A673 (cell line): ENCODE data around the gene FPR3. TPM values are rescaled to one million over a fixed set of nuclear protein-coding genes. Genes with fewer than 3 reads are reported as not detected.
A peak's percentile ranks its signal among the peaks of the same experiment; 100 is the strongest.

ENCODE experiments used
- BruUV-seq: library from RNA; stranded (reverse); fragments of 400-500 nt; replicated peaks from 2 replicates; lab custom pipeline; 2021; lab: Mats Ljungman, UMichigan
- CTCF ChIA-PET: fragments of 300-600 bp; sonication (Branson Sonifier 250); formaldehyde crosslinking; loops from one replicate; lab custom pipeline; 2022; ENCODE audit warnings: antibody characterized with exemption; lab: Charles Lee
- POLR2A ChIA-PET: fragments of 300-600 bp; sonication (Branson Sonifier 250); formaldehyde crosslinking; loops from one replicate; lab custom pipeline; 2022; ENCODE audit warnings: antibody characterized with exemption; ENCODE audit not compliant: low non-redundant PET; lab: Charles Lee
- DNase-seq: peaks from one replicate; pipeline ENCODE4 v3.0.0-alpha.2; 2015; ENCODE audit warnings: low spot score
- H3K27ac ChIP-seq: fragments of 200-600 bp; sonication (generic); 2 replicates; pipeline ENCODE4 v1.5.1; 2016; ENCODE audit warnings: mixed run types, low read depth, mild to moderate bottlenecking, mixed read lengths, antibody characterized with exemption, low read length; ENCODE audit not compliant: poor library complexity, severe bottlenecking
- H3K27me3 ChIP-seq: fragments of 200-600 bp; sonication (generic); replicated peaks from 2 replicates; pipeline ENCODE4 v1.6.1; 2017; ENCODE audit warnings: mixed run types, low read depth, mild to moderate bottlenecking, mixed read lengths, antibody characterized with exemption, low read length; ENCODE audit not compliant: insufficient read depth, poor library complexity
- H3K36me3 ChIP-seq: fragments of 200-600 bp; sonication (generic); 2 replicates; pipeline ENCODE4 v1.6.1; 2016; ENCODE audit warnings: mixed run types, mild to moderate bottlenecking, mixed read lengths, antibody characterized with exemption, low read length; ENCODE audit not compliant: insufficient read depth, poor library complexity, severe bottlenecking
- H3K4me1 ChIP-seq: fragments of 200-600 bp; sonication (generic); 2 replicates; pipeline ENCODE4 v1.6.1; 2017; ENCODE audit warnings: mixed run types, mild to moderate bottlenecking, mixed read lengths, antibody characterized with exemption, low read length; ENCODE audit not compliant: insufficient read depth, poor library complexity, severe bottlenecking
- H3K4me3 ChIP-seq: fragments of 200-600 bp; sonication (generic); 2 replicates; pipeline ENCODE4 v1.5.1; 2016; ENCODE audit warnings: low read depth, mixed run types, mild to moderate bottlenecking, mixed read lengths, low read length; ENCODE audit not compliant: poor library complexity, severe bottlenecking
- H3K9me3 ChIP-seq: fragments of 200-600 bp; sonication (generic); 2 replicates; pipeline ENCODE4 v1.6.1; 2016; ENCODE audit warnings: mixed run types, low read depth, mild to moderate bottlenecking, mixed read lengths, antibody characterized with exemption, low read length; ENCODE audit not compliant: poor library complexity, severe bottlenecking
- CTCF ChIP-seq: fragments of 300-800, 200-600 bp; sonication (generic); conservative IDR thresholded peaks from 2 replicates; pipeline ENCODE4 v1.5.1; 2017; ENCODE audit warnings: low read depth, mild to moderate bottlenecking, antibody characterized with exemption, low read length, moderate library complexity, mixed read lengths
- EZH2 ChIP-seq: fragments of 200-600 bp; sonication (generic); IDR thresholded peaks from 2 replicates; pipeline ENCODE4 v1.6.1; 2017; ENCODE audit warnings: borderline replicate concordance, low read depth, mild to moderate bottlenecking, mixed read lengths, antibody characterized with exemption, low read length; ENCODE audit not compliant: poor library complexity, severe bottlenecking
- intact Hi-C: fragments of 100-400 bp; cut with micrococcal nuclease; formaldehyde crosslinking; loops from one replicate; pipeline ENCODE4 v1.10.0; 2022; ENCODE audit not compliant: unreplicated experiment
- total RNA-seq: library from RNA; stranded (reverse); gene quantifications from 2 replicates; pipeline ENCODE4 v1.2.3, GENCODE V29; 2021

Gene FPR3
- total RNA-seq, 1 experiment from 2014 or later, result not detected

- H3K27me3 ChIP-seq, result no peaks in the 10 kb centered on the region
- no peaks in the 10 kb centered on the region for H3K9me3 ChIP-seq
- CTCF ChIA-PET, result interaction anchor here (0.9 to 1.5 kb wide), 3 partner anchors 9 to 21 kb away, joined by 3 to 5 read pairs (median 5); no protein-coding TSS in a partner anchor
- H3K4me1 ChIP-seq, result peaks cover 38% of the 10 kb centered on the region
- TF ChIP-seq CTCF, result no peak
- no peak for TF ChIP-seq EZH2
- DNase-seq, result peak; percentile 94
- no peaks in the 10 kb centered on the region for H3K36me3 ChIP-seq
- peak overlapping the region; percentile 52 for H3K27ac ChIP-seq
- POLR2A ChIA-PET, result interaction anchor here (0.5 kb wide), 1 partner anchor 955 kb away, joined by 5 read pairs; no protein-coding TSS in a partner anchor
- intact Hi-C loops, result no loop called here
- no TSS peak for BruUV-seq
- no peak overlapping the region for H3K4me3 ChIP-seq
Observed at GRCh38 chr19:51799034-51799773, 4.2 kb downstream of the FPR3 start.

- Histone ChIP-seq H3K36me3 (no peaks in the 10 kb centered on the region), H3K4me1 (peaks cover 32% of the 10 kb centered on the region), H3K27ac (peak overlapping the region; percentile 52), H3K27me3 (no peaks in the 10 kb centered on the region), H3K4me3 (no peak overlapping the region), H3K9me3 (no peaks in the 10 kb centered on the region)
- no TSS peak for BruUV-seq
- intact Hi-C loops, result loop anchor here (10.0 kb wide), 2 partner anchors 195 to 325 kb away; partner anchors contain the start of gene CEACAM18
- ChIA-PET POLR2A (interaction anchor here (0.5 kb wide), 1 partner anchor 954 kb away, joined by 5 read pairs; no protein-coding TSS in a partner anchor), CTCF (interaction anchor here (0.9 to 1.5 kb wide), 3 partner anchors 9 to 22 kb away, joined by 3 to 5 read pairs (median 5); no protein-coding TSS in a partner anchor)
- no peak for DNase-seq
- TF ChIP-seq EZH2, result no peak
- TF ChIP-seq CTCF, result no peak
Observed at GRCh38 chr19:51799774-51800472, 5.0 kb downstream of the FPR3 start.

- Histone ChIP-seq H3K27ac (no peak overlapping the region), H3K4me3 (no peak overlapping the region), H3K4me1 (peaks cover 25% of the 10 kb centered on the region), H3K27me3 (no peaks in the 10 kb centered on the region), H3K36me3 (no peaks in the 10 kb centered on the region), H3K9me3 (no peaks in the 10 kb centered on the region)
- ChIA-PET CTCF (no interaction called here), POLR2A (no interaction called here)
- DNase-seq, result no peak
- intact Hi-C loops, result loop anchor here (10.0 kb wide), 2 partner anchors 196 to 326 kb away; partner anchors contain the start of gene CEACAM18
- TF ChIP-seq EZH2 (no peak), CTCF (no peak)
- no TSS peak for BruUV-seq
Observed at GRCh38 chr19:51800473-51801244, 5.7 kb downstream of the FPR3 start.
